Stimulated activated CD4-positive, alpha-beta T cell treated with anti-CD3 and anti-CD28 coated beads, Interleukin-15, amount 100 ng/mL, for 1 hour (primary cell): ENCODE data around the gene OR8G5.

Experiments
- DNase-seq, 2 donors: peaks; one replicate each; pipeline ENCODE4 v3.0.0-alpha.2; 2020; ENCODE audit warnings: low read depth in 1 of 2, low spot score in 1 of 2

Gene OR8G5

DNA sequence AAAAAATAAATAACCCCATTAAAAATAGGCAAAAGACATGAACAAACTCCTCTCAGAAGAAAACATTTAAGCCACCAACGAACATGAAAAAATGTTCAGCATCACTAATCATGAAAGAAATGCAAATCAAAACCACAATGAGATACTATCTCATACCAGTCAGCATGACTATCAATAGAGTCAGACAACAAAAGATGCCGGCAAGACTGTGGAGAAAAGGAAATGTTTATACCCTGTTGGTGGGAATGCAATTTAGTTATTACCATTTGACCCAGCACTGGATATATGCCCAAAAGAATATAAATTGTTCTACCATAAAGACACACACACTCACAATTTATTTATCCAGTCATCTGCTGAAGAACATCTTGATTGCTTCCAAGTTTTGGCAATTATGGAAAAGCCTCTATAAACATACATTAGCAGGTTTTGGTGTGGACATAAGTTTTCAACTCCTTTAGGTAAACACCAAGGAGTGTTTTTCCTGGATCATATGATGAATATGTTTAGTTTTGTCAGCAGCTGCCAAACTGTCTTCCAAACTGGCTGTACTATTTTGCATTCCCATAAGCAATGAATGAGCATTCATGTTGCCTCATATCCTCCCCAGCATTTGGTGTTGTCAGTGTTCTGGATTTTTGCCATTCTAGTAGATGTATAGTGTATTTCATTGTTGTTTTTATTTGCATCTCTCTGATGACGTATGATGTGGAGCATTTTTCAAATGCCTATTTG, 29.6 kb downstream of the OR8G5 start:
- no peak for DNase-seq

DNA sequence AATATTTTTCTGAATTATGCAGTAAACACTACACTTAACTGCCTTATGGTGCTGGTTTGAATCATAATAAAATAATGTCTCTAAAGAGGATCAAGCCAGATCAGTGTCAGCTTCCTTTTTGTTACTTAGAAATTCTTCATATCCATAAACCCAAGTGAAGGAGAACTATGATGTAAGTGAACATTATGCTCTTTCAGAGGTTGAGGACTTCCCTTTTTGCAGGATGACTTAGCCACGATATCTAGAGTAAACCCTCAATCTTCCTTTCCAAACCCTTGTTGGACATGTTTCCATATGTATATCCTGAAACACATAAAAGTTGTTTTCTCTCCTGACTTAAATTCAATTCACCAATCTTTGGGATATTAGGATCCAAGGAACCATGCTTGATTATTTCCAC, 38.5 kb downstream of the OR8G5 start:
- no peak for DNase-seq

DNA sequence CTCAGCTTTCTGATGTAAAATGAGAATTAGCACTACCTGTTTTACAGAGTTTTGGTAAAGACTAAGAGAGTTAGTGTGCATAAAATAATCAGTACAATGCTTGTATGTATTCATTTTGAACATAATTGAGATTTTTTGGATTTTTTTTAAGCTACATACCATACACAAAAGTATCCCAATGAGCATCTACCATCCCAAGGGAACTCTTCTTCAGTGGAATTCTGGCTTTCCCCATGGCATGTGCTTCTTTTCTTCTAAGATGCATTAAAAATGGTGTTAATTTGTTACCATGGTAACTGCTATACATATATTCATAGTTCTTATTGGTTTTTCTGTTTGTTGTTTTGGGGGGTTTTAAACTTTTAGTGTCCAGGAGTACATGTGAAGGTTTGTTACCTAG, 39.8 kb downstream of the OR8G5 start:
- no peak for DNase-seq

DNA sequence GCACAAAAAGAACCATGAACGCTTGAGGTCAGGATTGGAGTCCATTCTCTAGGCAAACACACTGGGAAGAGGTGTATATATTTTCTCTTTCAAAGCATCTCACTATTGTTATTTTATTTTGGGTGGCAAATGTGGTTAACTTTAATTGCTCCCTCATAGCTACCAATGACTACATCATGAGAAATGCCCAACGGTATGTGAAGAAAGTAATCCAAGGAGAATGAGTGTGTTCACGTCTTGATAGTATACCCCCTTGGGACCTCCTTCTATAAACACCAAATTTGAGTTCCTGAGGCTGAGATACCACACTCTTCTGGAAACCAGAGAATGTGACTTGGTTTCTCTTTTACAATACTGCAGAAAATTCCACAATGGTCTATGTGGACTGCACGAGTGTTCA, 41.7 kb downstream of the OR8G5 start:
- no peak for DNase-seq

DNA sequence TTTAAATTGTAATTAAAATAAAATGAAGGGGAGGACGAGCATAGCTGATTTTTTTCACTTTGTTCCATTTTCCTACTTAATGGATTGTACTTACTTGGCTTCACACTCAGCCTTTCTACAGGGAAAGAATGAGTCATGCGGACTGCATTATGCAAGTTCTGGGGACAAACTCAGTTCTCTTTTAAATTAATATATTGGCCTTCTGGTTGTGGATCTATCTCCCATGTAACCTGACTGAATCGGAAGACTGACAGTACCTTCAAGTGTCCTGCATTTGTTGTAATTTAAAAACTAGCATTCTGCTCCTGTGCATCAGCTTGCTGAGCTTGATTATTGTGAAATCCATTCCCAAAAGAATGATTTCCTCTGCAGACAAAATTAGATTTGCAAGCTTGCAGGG, 45.4 kb downstream of the OR8G5 start:
- DNase-seq, result no peak

DNA sequence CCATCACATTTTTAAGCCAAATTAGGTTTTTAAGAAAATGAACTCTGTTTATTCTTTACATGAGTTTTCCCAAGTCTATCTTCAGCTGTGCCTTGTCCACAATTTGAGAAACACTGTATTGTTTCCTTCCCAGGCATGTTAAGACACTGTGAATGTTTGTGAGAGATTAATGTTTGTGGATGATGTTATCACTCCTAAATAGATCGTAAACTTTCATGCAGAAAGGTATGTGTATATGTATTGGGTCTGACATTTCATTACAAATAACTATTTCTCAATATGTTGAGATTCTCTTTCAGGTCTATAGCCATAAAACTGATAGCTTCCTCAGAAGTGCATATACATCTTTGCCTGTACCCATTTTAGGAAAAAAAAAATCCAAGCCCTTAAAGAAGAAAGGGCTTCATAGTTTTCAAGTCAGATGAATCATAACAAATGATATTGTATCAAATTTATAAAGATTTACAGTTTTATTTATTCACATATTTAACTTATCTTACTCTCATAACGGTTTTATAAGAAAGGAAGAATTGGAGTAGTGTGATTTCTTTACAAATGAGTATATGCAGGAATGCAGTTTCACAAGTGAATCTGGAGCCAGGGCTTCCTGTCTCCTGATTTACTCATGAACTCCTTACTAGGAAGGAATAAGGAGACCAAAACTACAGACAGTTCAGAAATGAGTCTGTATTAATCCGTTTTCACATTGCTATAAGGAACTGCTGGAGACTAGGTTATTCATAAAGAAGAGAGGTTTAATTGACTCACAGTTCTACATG, 46.4 kb downstream of the OR8G5 start:
- no peak for DNase-seq

DNA sequence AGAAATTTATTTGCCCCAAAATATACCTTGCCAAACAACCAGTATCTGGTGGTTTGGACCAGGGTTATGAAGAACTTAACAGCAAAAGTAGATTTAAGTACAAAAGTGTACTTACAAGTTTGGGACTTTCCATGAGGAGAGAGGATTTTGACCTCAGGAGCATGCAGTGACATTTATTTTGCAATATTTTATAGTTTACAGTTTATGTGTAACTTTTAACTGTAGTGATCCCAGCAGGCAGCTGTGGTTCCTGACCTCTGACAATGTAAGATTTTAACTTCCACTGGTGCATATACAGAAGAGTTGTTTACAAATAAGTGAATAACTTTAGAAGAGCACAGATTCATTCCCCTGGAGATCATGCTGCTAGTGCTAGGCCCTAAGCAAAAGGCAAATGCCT, 50.9 kb downstream of the OR8G5 start:
- DNase-seq, result no peak

DNA sequence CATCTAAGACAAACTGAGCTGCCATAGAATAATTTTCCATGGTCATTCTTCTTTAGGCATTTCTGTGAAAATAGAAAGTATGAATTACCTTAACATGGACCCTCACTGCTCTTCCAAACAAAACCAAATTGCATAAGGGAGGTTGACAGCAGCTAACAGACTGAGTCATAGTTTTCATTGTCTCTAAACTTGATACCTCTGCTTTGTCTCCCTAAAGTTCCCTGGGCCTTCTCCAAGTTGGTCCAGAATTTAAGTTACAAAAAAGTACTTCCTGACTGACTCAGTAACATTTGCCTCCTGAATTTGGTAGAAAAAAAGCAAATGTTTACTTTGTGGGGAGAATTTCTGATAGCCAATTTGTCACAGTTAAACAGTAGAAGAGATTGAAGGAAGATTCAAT, 54.5 kb downstream of the OR8G5 start:
- DNase-seq, result no peak

DNA sequence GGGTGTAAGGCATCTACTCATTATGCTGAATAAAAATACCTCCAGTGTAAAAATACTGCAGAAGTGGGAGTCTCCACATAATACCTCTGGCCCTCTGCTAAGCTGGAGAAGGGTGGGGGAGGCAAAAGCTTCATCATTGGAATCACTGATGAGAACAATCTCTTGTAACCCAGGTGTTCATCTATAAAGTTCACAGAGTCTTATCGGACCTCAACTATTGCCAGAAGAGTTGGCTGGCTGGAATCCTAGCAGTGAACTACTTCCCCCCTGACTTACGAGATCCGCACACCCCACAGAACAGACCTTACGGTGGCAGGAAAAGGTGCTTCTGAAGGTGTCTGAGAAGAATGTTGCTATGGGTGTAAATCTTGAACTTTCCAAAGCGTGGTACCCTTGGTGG, 55.1 kb downstream of the OR8G5 start:
- DNase-seq, result no peak

DNA sequence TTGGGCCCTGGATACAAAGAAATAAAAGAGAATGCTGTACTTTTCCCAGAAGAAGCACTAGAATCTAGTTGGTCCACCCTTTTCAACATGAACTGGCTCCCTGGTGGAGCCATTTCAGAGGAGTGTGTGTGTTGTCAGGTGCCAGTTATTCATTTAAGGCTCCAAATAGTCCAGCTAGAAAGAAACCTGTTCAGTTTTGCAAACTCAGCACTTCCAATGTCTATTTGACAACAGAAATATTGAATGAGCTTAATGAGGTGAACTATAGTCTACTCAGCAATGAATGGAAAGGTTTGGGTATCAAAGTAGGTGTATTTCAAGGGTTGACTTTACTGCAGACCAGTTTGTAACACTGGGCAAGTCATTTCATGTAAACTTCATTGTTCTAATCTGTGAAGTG, 55.5 kb downstream of the OR8G5 start:
- no peak for DNase-seq

DNA sequence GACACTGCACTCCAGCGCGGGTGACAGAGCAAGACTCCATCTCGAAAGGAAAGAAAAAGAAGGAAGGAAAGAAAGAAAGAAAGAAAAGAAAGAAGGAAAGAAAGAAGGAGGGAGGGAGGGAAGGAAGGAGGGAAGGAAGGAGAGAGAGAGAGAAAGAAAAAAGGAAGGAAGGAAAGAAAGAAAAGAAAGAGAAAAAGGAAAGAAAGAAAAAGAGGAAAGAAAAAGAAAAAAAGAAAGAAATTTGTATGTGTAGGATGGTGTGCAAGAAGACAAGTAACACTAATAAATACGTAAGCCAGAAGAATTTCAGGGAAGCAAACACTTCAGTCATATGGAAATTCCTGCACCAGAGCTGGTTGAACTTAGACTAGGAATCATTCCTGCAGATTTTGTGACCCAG, 57.0 kb downstream of the OR8G5 start:
- no peak for DNase-seq

DNA sequence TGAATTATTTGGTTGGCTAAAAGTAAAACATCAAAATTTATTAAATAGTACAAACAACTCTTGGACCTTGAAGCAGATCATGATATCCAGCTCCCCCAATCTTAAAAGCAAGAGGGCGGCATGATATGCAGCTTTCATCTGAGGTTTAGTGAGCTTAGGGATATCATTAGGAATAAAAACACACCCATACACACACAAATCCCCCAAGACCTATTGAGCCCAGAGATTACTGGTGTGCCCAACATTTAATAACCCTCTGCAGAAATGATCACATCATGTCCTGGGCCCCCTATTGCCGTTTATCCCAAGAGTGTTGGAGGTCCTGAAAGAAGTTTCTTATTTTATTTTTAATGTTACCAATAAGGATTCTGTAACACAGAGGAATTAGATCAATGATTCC, 57.7 kb downstream of the OR8G5 start, which contains the start of gene OR8D1:
Gene OR8D1, minus strand, starts transcription at position 101 of the 400 bp plus-strand sequence. CDS start 3,183 bp downstream, outside the sequence.
- DNase-seq, result no peak

DNA sequence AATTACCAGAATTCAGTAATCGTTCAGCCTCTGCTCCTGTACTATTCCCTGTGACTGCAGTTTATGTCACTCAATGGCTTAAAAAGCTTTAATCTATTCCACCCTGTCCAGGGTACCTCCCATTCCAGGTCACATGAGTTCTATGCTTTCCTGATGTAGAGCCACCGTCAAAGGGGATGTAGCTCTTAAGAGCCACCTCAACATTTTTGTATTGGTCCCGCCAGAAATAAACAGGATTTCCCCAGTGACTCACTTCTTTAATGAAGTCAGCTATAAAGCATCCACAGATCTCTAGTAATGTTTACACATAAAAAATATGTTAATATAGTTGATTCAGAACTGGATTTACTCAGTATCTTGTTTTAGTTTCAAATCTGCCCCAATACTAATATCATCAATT, 58.9 kb downstream of the OR8G5 start:
- DNase-seq, result no peak
